ENCODE results near the gene NAV2.

DNA sequence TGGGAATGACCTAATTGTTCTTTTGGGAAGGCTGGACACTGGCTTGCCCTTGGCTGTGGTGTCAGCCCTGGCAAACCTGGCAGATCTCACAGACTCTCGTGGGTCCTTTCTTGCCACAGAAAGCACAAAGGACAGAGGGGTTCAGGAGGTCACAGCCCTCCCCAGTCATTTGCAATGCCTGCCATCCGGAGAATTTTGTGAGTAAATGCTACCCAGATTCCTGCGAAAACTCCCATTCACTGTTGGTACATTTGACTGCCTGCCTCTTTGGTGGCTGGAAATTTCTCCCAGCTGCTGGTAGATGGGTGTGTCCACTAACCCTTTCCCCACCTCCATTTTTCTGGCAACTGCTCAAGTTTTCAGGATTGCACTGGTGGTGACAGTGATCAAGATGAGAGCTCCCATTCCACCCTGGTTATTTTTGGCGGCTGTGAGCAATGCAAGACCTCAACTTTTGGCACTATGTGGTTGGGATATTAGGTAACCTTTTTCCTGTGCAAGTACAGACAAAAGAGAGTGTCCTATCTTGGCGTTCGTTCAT is 155.7 kb downstream of the NAV2 start:
- TF ChIP-seq EZH2 (IDR thresholded peaks at IDR 0.05; ENCODE audit: low read depth, unreplicated experiment) (no peak), POLR2AphosphoS5 (IDR thresholded peaks at IDR 0.05; ENCODE audit: low read depth) (no peak), CREB1 (CRISPR knock-in tag; IDR thresholded peaks at IDR 0.05; ENCODE audit: low read depth) (no peak), NANOG (IDR thresholded peaks at IDR 0.05; ENCODE audit: borderline replicate concordance) (no peak), EZH2phosphoT487 (IDR thresholded peaks at IDR 0.05; ENCODE audit: unreplicated experiment) (no peak), JUNB (IDR thresholded peaks at IDR 0.05; ENCODE audit: unreplicated experiment) (no peak), ZNF114 (CRISPR knock-in tag; IDR thresholded peaks at IDR 0.05) (no peak), ZNF331 (CRISPR knock-in tag; IDR thresholded peaks at IDR 0.05; ENCODE audit: low read depth) (no peak), STAT1 (IDR thresholded peaks at IDR 0.05; ENCODE audit: unreplicated experiment) (no peak)
- TF ChIP-seq, protein P1, sequence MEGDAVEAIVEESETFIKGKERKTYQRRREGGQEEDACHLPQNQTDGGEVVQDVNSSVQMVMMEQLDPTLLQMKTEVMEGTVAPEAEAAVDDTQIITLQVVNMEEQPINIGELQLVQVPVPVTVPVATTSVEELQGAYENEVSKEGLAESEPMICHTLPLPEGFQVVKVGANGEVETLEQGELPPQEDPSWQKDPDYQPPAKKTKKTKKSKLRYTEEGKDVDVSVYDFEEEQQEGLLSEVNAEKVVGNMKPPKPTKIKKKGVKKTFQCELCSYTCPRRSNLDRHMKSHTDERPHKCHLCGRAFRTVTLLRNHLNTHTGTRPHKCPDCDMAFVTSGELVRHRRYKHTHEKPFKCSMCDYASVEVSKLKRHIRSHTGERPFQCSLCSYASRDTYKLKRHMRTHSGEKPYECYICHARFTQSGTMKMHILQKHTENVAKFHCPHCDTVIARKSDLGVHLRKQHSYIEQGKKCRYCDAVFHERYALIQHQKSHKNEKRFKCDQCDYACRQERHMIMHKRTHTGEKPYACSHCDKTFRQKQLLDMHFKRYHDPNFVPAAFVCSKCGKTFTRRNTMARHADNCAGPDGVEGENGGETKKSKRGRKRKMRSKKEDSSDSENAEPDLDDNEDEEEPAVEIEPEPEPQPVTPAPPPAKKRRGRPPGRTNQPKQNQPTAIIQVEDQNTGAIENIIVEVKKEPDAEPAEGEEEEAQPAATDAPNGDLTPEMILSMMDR (conservative IDR thresholded peaks at IDR 0.05; ENCODE audit: low read depth in 2 of 2) = no peak
- TF ChIP-seq, protein P2, sequence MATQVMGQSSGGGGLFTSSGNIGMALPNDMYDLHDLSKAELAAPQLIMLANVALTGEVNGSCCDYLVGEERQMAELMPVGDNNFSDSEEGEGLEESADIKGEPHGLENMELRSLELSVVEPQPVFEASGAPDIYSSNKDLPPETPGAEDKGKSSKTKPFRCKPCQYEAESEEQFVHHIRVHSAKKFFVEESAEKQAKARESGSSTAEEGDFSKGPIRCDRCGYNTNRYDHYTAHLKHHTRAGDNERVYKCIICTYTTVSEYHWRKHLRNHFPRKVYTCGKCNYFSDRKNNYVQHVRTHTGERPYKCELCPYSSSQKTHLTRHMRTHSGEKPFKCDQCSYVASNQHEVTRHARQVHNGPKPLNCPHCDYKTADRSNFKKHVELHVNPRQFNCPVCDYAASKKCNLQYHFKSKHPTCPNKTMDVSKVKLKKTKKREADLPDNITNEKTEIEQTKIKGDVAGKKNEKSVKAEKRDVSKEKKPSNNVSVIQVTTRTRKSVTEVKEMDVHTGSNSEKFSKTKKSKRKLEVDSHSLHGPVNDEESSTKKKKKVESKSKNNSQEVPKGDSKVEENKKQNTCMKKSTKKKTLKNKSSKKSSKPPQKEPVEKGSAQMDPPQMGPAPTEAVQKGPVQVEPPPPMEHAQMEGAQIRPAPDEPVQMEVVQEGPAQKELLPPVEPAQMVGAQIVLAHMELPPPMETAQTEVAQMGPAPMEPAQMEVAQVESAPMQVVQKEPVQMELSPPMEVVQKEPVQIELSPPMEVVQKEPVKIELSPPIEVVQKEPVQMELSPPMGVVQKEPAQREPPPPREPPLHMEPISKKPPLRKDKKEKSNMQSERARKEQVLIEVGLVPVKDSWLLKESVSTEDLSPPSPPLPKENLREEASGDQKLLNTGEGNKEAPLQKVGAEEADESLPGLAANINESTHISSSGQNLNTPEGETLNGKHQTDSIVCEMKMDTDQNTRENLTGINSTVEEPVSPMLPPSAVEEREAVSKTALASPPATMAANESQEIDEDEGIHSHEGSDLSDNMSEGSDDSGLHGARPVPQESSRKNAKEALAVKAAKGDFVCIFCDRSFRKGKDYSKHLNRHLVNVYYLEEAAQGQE (IDR thresholded peaks at IDR 0.05; ENCODE audit: unreplicated experiment) = no peak
- TF ChIP-seq, protein P3, sequence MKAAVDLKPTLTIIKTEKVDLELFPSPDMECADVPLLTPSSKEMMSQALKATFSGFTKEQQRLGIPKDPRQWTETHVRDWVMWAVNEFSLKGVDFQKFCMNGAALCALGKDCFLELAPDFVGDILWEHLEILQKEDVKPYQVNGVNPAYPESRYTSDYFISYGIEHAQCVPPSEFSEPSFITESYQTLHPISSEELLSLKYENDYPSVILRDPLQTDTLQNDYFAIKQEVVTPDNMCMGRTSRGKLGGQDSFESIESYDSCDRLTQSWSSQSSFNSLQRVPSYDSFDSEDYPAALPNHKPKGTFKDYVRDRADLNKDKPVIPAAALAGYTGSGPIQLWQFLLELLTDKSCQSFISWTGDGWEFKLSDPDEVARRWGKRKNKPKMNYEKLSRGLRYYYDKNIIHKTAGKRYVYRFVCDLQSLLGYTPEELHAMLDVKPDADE (IDR thresholded peaks at IDR 0.05) = no peak
- TF ChIP-seq, protein P4, sequence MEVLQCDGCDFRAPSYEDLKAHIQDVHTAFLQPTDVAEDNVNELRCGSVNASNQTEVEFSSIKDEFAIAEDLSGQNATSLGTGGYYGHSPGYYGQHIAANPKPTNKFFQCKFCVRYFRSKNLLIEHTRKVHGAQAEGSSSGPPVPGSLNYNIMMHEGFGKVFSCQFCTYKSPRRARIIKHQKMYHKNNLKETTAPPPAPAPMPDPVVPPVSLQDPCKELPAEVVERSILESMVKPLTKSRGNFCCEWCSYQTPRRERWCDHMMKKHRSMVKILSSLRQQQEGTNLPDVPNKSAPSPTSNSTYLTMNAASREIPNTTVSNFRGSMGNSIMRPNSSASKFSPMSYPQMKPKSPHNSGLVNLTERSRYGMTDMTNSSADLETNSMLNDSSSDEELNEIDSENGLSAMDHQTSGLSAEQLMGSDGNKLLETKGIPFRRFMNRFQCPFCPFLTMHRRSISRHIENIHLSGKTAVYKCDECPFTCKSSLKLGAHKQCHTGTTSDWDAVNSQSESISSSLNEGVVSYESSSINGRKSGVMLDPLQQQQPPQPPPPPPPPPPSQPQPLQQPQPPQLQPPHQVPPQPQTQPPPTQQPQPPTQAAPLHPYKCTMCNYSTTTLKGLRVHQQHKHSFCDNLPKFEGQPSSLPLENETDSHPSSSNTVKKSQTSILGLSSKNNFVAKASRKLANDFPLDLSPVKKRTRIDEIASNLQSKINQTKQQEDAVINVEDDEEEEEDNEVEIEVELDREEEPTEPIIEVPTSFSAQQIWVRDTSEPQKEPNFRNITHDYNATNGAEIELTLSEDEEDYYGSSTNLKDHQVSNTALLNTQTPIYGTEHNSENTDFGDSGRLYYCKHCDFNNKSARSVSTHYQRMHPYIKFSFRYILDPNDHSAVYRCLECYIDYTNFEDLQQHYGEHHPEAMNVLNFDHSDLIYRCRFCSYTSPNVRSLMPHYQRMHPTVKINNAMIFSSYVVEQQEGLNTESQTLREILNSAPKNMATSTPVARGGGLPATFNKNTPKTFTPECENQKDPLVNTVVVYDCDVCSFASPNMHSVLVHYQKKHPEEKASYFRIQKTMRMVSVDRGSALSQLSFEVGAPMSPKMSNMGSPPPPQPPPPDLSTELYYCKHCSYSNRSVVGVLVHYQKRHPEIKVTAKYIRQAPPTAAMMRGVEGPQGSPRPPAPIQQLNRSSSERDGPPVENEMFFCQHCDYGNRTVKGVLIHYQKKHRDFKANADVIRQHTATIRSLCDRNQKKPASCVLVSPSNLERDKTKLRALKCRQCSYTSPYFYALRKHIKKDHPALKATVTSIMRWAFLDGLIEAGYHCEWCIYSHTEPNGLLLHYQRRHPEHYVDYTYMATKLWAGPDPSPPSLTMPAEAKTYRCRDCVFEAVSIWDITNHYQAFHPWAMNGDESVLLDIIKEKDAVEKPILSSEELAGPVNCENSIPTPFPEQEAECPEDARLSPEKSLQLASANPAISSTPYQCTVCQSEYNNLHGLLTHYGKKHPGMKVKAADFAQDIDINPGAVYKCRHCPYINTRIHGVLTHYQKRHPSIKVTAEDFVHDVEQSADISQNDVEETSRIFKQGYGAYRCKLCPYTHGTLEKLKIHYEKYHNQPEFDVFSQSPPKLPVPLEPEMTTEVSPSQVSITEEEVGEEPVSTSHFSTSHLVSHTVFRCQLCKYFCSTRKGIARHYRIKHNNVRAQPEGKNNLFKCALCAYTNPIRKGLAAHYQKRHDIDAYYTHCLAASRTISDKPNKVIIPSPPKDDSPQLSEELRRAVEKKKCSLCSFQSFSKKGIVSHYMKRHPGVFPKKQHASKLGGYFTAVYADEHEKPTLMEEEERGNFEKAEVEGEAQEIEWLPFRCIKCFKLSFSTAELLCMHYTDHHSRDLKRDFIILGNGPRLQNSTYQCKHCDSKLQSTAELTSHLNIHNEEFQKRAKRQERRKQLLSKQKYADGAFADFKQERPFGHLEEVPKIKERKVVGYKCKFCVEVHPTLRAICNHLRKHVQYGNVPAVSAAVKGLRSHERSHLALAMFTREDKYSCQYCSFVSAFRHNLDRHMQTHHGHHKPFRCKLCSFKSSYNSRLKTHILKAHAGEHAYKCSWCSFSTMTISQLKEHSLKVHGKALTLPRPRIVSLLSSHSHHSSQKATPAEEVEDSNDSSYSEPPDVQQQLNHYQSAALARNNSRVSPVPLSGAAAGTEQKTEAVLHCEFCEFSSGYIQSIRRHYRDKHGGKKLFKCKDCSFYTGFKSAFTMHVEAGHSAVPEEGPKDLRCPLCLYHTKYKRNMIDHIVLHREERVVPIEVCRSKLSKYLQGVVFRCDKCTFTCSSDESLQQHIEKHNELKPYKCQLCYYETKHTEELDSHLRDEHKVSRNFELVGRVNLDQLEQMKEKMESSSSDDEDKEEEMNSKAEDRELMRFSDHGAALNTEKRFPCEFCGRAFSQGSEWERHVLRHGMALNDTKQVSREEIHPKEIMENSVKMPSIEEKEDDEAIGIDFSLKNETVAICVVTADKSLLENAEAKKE (CRISPR knock-in tag; IDR thresholded peaks at IDR 0.05) = no peak

Data from GM23338 (cell line).